ENCODE results near the gene ABCB7.
"Not testable (repeated sequence)": the region's sequence is repeated elsewhere in the genome, so short reads cannot be mapped to it uniquely, and the experiment has no call there.

The ABCB7 gene

DNA sequence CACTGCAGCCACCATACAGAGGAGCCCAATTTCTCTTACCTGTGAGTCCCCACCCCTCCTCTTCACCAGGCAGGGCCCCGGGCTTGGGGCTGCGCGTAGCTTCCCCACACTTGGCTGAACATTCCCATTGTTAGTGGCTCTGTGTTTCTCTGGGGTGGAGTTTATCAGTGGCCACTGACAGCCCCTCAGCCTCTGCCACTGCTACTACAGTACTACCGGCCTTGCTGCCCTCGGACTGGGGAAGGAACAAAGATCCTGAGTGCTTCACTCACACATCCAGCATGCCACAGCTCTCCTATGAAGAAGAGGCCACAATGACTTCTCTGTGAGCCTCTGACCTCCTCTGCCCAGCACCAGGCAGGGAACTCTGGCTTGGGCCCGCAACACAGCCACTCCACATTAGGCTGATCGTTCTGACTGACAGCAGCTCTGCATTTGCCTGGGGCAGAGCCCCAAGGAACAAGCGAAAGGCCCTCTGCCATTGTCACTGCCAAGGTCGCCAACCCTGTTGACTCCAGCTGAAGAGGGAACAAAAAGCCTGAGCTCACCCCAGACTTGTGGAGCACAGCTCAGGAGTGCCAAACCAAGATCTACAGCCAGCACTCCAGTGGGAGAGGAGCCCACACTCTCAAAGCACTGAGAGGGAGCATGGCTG lies 24.0 kb downstream of the ABCB7 start:
- H3K4me3 ChIP-seq (ENCODE audit: low read depth, low read length) = no peak overlapping the region
- no peak overlapping the region for H3K27ac ChIP-seq
- in situ Hi-C loops (cut with HindIII; ENCODE audit: low pct_ligation_motif_present, low sequenced_read_pairs) = no loop called here
- no peak for DNase-seq
- H3K36me3 ChIP-seq (replicated peaks) = no peaks in the 10 kb centered on the region
- no peaks in the 10 kb centered on the region for H3K27me3 ChIP-seq (replicated peaks)
- TF ChIP-seq CTCF (IDR thresholded peaks at IDR 0.05; ENCODE audit: low read depth, low read length, missing control alignments) = no peak

DNA sequence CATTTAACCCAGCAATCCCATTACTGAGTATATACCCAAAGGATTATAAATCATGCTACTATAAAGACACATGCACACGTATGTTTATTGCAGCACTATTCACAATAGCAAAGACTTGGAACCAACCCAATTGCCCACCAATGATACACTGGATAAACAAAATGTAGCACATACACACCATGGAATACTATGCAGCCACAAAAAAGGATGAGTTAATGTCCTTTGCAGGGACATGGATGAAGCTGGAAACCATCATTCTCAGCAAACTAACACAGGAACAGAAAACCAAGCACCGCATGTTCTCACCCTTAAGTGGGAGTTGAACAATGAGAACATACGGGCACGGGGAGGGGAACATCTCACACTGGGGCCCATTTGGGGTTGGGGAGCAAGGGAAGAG lies 27.0 kb downstream of the ABCB7 start:
- H3K27me3 ChIP-seq (replicated peaks); in situ Hi-C loops (cut with HindIII; ENCODE audit: low pct_ligation_motif_present, low sequenced_read_pairs); DNase-seq; H3K27ac ChIP-seq; H3K36me3 ChIP-seq (replicated peaks); H3K4me3 ChIP-seq (ENCODE audit: low read depth, low read length): not testable (repeated sequence)

- H3K4me3 ChIP-seq (ENCODE audit: low read depth, low read length) = no peak overlapping the region
- no peak for DNase-seq
- H3K36me3 ChIP-seq (replicated peaks) = no peaks in the 10 kb centered on the region
- TF ChIP-seq CTCF (IDR thresholded peaks at IDR 0.05; ENCODE audit: low read depth, low read length, missing control alignments) = no peak
- in situ Hi-C loops (cut with HindIII; ENCODE audit: low pct_ligation_motif_present, low sequenced_read_pairs) = no loop called here
- no peaks in the 10 kb centered on the region for H3K27me3 ChIP-seq (replicated peaks)
- H3K27ac ChIP-seq = no peak overlapping the region
These were observed 37.8 kb downstream of the ABCB7 start for GRCh38 chrX:75118296-75118695.

GRCh38 chrX:75115707-75116413 lies 40.2 kb downstream of the ABCB7 start:
- in situ Hi-C loops (cut with HindIII; ENCODE audit: low pct_ligation_motif_present, low sequenced_read_pairs) = no loop called here
- H3K27ac ChIP-seq = no peak overlapping the region
- no peaks in the 10 kb centered on the region for H3K27me3 ChIP-seq (replicated peaks)
- H3K36me3 ChIP-seq (replicated peaks) = no peaks in the 10 kb centered on the region
- DNase-seq = no peak
- no peak overlapping the region for H3K4me3 ChIP-seq (ENCODE audit: low read depth, low read length)
- no peak for TF ChIP-seq CTCF (IDR thresholded peaks at IDR 0.05; ENCODE audit: low read depth, low read length, missing control alignments)

DNA sequence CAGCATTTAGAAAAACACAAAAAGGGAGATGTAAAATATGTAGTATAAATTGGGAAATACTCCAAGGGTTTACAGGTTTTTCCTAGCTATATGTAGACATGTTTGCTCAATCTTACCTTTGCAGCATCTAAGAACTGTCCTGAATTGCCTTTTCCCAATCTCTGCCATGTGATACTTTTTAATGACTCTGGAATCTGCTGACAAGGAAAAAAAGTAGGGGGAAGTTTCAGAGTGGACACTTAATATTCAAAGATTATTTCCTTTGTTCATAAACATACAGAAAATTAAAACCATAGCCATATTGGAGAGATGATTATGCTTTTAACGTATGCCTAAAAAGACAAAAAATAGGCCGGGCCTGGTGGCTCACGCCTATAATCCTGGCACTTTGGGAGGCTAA lies 41.4 kb downstream of the ABCB7 start:
- no peak overlapping the region for H3K4me3 ChIP-seq (ENCODE audit: low read depth, low read length)
- no peak overlapping the region for H3K27ac ChIP-seq
- DNase-seq = no peak
- no peaks in the 10 kb centered on the region for H3K36me3 ChIP-seq (replicated peaks)
- in situ Hi-C loops (cut with HindIII; ENCODE audit: low pct_ligation_motif_present, low sequenced_read_pairs) = no loop called here
- no peaks in the 10 kb centered on the region for H3K27me3 ChIP-seq (replicated peaks)
- TF ChIP-seq CTCF (IDR thresholded peaks at IDR 0.05; ENCODE audit: low read depth, low read length, missing control alignments) = no peak

DNA sequence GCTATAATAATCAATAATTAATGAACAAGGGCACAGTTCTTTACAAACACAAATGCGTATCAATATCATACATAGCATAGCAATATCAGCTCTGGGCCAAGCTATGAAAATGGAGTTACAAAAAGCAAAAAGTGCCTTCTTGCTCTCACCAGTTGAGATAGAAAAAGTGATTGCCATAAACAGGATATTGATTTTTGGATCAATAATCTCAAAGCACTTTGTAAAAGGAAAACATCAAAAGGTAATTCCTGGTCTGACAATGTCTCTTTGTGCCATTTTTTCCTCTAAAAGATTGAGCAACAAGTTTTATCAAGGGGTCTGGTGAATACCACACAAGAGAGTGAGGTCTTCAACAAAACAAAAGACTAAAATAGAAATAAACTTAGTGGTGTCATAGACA lies 42.4 kb downstream of the ABCB7 start:
- Histone ChIP-seq H3K4me3 (ENCODE audit: low read depth, low read length) (no peak overlapping the region), H3K27ac (no peak overlapping the region), H3K27me3 (replicated peaks) (no peaks in the 10 kb centered on the region), H3K36me3 (replicated peaks) (no peaks in the 10 kb centered on the region)
- in situ Hi-C loops (cut with HindIII; ENCODE audit: low pct_ligation_motif_present, low sequenced_read_pairs) = no loop called here
- DNase-seq = no peak
- no peak for TF ChIP-seq CTCF (IDR thresholded peaks at IDR 0.05; ENCODE audit: low read depth, low read length, missing control alignments)
